Thoracic aorta endothelial cell (primary cell): Measurements from ENCODE around the gene CASK. TPM values are rescaled to one million over a fixed set of nuclear protein-coding genes. Genes with fewer than 3 reads are reported as not detected.

ENCODE experiments used
- small RNA-seq: library from RNA; depleted of rRNA; stranded (forward); fragments of <200 nt; gene quantifications from one replicate; pipeline ENCODE3, GENCODE V24; 2012
- total RNA-seq: library from RNA; depleted of rRNA; stranded (reverse); fragments of >200 nt; gene quantifications from 2 replicates; pipeline ENCODE4 v1.2.3, GENCODE V29; 2012

CASK gene
- total RNA-seq, result 28.5 and 46.0 TPM in 2 replicates

GRCh38 chrX:41923211-41923977 is at the start of gene CASK:
Gene CASK, minus strand, starts transcription at chrX:41923554. Its CDS starts 566 bp downstream, at chrX:41922988.

GRCh38 chrX:41723826-41724225 is 199.5 kb downstream of the CASK start, which contains the start of gene GPR82:
Gene GPR82, plus strand, starts transcription at chrX:41724181. Its CDS starts 2,846 bp downstream, at chrX:41727027.

GRCh38 chrX:41688835-41689234 is 234.5 kb downstream of the CASK start, which contains the start of gene GPR34:
Gene GPR34, plus strand, starts transcription at chrX:41688973. Its CDS starts 6,661 bp downstream, at chrX:41695634.

Small RNA genes lying within 50 kb of the gene (small RNA-seq; reads per million reads assigned to genes)
- not detected for gene AL353691.2
- gene RN7SL144P, result not detected
- not detected for gene RNU6-1321P
- gene RNU6-202P, result not detected

Other genes with a start within 250 kb of the CASK start
- gene GPR34, start 234.6 kb downstream of the CASK start, total RNA-seq, result not detected in 2 replicates
- not detected in 2 replicates for gene GPR82, start 199.4 kb downstream of the CASK start, total RNA-seq